SK-N-SH treated with all-trans-retinoic acid at 6 μM for 48 hours (cell line): Measurements from ENCODE around the gene RSAD1.

Experiments used
- ATAC-seq: fragments of 200-7000 bp; cut with Tn5 transposase; 3 replicates; pipeline ENCODE4 v1.9.1; 2020; ENCODE audit warnings: mild to moderate bottlenecking, moderate library complexity
- BACH2 ChIP-seq: fragments of 250-450 bp; sonication (Bioruptor Pico); IDR thresholded peaks from 2 replicates; pipeline ENCODE4 v1.9.0; 2021; ENCODE audit warnings: mild to moderate bottlenecking, borderline replicate concordance
- CREB5 ChIP-seq: fragments of 250-450 bp; sonication (Bioruptor Pico); IDR thresholded peaks from 2 replicates; pipeline ENCODE4 v1.5.1; 2020; ENCODE audit warnings: low read depth, mild to moderate bottlenecking, moderate library complexity
- CSDC2 ChIP-seq: fragments of 250-450 bp; sonication (Bioruptor Pico); IDR thresholded peaks from 2 replicates; pipeline ENCODE4 v1.5.0; 2020; ENCODE audit warnings: mild to moderate bottlenecking, moderate library complexity
- GLIS3 ChIP-seq: fragments of 250-450 bp; sonication (Bioruptor Pico); IDR thresholded peaks from 2 replicates; pipeline ENCODE4 v1.5.0; 2020; ENCODE audit warnings: mild to moderate bottlenecking, moderate library complexity
- ISL1 ChIP-seq: fragments of 250-450 bp; sonication (Bioruptor Pico); IDR thresholded peaks from 2 replicates; pipeline ENCODE4 v2.1.2; 2022; ENCODE audit warnings: mild to moderate bottlenecking, moderate library complexity
- OSR1 ChIP-seq: fragments of 250-450 bp; sonication (Bioruptor Pico); IDR thresholded peaks from 2 replicates; pipeline ENCODE4 v1.8.0; 2022; ENCODE audit warnings: moderate library complexity, mild to moderate bottlenecking, inconsistent platforms
- PPARA ChIP-seq: fragments of 250-450 bp; sonication (Bioruptor Pico); IDR thresholded peaks from 2 replicates; pipeline ENCODE4 v1.5.0; 2020; ENCODE audit warnings: mild to moderate bottlenecking, borderline replicate concordance
- RARB ChIP-seq: fragments of 250-450 bp; sonication (Bioruptor Pico); IDR thresholded peaks from 2 replicates; pipeline ENCODE4 v1.8.0; 2021; ENCODE audit warnings: mild to moderate bottlenecking, moderate library complexity
- SNAI2 ChIP-seq: fragments of 250-450 bp; sonication (Bioruptor Pico); IDR thresholded peaks from 2 replicates; pipeline ENCODE4 v1.5.0; 2020; ENCODE audit warnings: mild to moderate bottlenecking, moderate library complexity
- TCF4 ChIP-seq: fragments of 250-450 bp; sonication (Bioruptor Pico); IDR thresholded peaks from 2 replicates; pipeline ENCODE4 v1.8.0; 2021; ENCODE audit warnings: mild to moderate bottlenecking, moderate library complexity, borderline replicate concordance
- TSHZ2 ChIP-seq: fragments of 250-450 bp; sonication (Bioruptor Pico); IDR thresholded peaks from 2 replicates; pipeline ENCODE4 v1.5.0; 2020; ENCODE audit warnings: mild to moderate bottlenecking, moderate library complexity
- ZC3H10 ChIP-seq: fragments of 250-450 bp; sonication (Bioruptor Pico); IDR thresholded peaks from 2 replicates; pipeline ENCODE4 v1.5.1; 2021; ENCODE audit warnings: mild to moderate bottlenecking, moderate library complexity
- ZFP3 ChIP-seq: fragments of 250-450 bp; sonication (Bioruptor Pico); IDR thresholded peaks from 2 replicates; pipeline ENCODE4 v1.5.0; 2020; ENCODE audit warnings: mild to moderate bottlenecking, moderate library complexity
- ZFP30 ChIP-seq: fragments of 450-650 bp; formaldehyde crosslinking; IDR thresholded peaks from 2 replicates; pipeline ENCODE4 v1.5.0; 2022; ENCODE audit warnings: mild to moderate bottlenecking, moderate library complexity
- ZNF565 ChIP-seq: fragments of 450-650 bp; formaldehyde crosslinking; conservative IDR thresholded peaks from 2 replicates; pipeline ENCODE4 v1.5.0; 2020; ENCODE audit warnings: low read depth, mild to moderate bottlenecking, moderate library complexity
- ZNF70 ChIP-seq: fragments of 450-650 bp; formaldehyde crosslinking; IDR thresholded peaks from 2 replicates; pipeline ENCODE4 v1.5.0; 2020; ENCODE audit warnings: mild to moderate bottlenecking, moderate library complexity
- ZNF8 ChIP-seq: fragments of 450-650 bp; formaldehyde crosslinking; IDR thresholded peaks from 2 replicates; pipeline ENCODE4 v1.5.0; 2020; ENCODE audit warnings: mild to moderate bottlenecking, moderate library complexity
- TF ChIP-seq, protein P1 (sequence below): fragments of 250-450 bp; sonication (Bioruptor Pico); IDR thresholded peaks from 2 replicates; pipeline ENCODE4 v1.8.0; 2021; ENCODE audit warnings: low read depth, mild to moderate bottlenecking, moderate library complexity, borderline replicate concordance
- TF ChIP-seq, protein P2 (sequence below): fragments of 250-450 bp; sonication (Bioruptor Pico); IDR thresholded peaks from 2 replicates; pipeline ENCODE4 v1.5.1; 2021; ENCODE audit warnings: mild to moderate bottlenecking, moderate library complexity

The RSAD1 gene

DNA sequence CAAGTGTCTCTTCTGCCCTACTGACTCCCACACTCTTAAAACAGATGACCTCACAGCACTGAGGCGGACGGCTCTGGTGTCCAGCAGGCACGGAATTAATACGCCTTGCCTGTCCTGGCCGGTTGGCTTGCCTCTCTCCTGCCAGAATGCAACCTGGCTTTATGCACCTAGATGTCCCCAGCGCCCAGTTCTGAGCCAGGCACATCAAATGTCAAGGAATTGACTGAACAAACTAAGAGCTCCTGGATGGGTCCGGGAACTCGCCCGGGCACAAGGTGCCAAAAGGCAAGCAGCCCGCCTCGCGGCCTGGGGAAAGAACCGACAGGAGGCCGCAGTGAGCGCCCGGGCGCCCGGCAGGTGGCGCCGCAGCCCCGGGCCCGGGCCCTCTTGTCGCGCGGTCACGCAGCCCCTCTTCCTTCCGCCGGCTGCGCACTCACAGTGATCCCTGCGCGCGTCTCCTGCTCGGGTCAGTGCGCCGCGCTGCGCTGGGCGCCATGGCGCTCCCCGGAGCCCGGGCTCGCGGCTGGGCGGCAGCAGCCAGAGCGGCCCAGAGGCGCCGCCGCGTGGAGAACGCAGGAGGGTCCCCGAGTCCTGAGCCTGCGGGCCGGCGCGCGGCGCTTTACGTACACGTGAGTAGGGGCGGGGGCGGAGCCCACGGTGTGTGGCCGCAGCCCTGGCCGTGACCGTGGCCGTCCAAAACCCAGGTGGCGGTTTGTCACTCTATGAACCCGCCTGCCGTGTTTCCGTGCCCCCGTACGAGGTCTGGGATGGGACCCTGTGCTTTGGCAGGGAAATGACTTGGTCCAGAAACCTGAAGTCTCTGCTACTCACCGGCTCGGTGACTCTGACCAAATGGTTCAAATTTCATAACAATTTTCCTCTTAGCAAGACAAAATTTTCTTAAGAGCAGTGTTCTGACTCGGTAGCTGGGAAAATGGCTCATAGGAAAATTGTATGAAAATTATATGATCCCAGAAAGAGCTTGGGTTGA is at the start of gene RSAD1:
TSS of gene RSAD1 (plus strand) at position 470 of the 991 bp plus-strand sequence. CDS start at position 495, 25 bp downstream.
- TF ChIP-seq ZFP3: peak; percentile 84; the same call in 1 of the 2 replicates
- TF ChIP-seq TSHZ2 (CRISPR knock-in tag): peak; percentile 93; the same call in 1 of the 2 replicates
- no peak for TF ChIP-seq OSR1 (CRISPR knock-in tag)
- 0 out of 2 replicates have a peak, but pooled peaks have one; percentile 23 for TF ChIP-seq ZFP30
- peak; percentile 91; the same call in 1 of the 2 replicates for TF ChIP-seq CSDC2 (CRISPR knock-in tag)
- peak; percentile 73; the same call in 1 of the 2 replicates for TF ChIP-seq SNAI2 (CRISPR knock-in tag)
- peak; percentile 45; the same call in 1 of the 2 replicates for TF ChIP-seq ZC3H10 (CRISPR knock-in tag)
- peak; percentile 68; the same call in 1 of the 2 replicates for TF ChIP-seq GLIS3 (CRISPR knock-in tag)
- TF ChIP-seq ZNF70 (CRISPR knock-in tag): no peak
- TF ChIP-seq ISL1 (CRISPR knock-in tag): no peak
- 0 out of 2 replicates have a peak, but pooled peaks have one; percentile 32 for TF ChIP-seq BACH2 (CRISPR knock-in tag)
- TF ChIP-seq PPARA (CRISPR knock-in tag): no peak
- TF ChIP-seq CREB5 (CRISPR knock-in tag): no peak
- TF ChIP-seq, all 23 proteins: peak for 8
- peak; percentile 88 for ATAC-seq

DNA sequence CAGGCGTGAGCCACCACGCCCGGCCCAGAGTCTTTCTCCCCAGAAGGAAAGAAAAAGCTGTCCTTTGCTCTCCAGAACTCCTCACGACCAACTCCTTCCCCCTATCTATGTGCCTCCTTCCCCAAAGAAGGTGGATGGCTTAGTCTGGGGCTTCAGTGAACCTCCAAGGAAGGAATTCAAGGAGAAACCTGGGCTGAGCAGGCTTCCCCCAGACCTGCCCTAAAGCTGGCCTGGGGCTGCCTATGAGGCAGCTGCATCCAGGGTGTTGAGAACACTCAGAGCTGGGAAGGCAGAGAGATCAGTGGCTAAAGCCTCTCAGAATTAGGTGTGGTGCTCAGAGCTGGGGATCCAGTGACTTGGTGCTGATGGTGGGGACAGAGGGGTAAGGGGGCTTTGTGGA is 48.9 kb upstream of the RSAD1 start:
- ATAC-seq: no peak
- TF ChIP-seq TSHZ2 (CRISPR knock-in tag) (no peak), ZNF8 (CRISPR knock-in tag) (no peak), GLIS3 (CRISPR knock-in tag) (no peak), ZNF565 (CRISPR knock-in tag) (no peak), PPARA (CRISPR knock-in tag) (no peak), CREB5 (CRISPR knock-in tag) (no peak), TCF4 (CRISPR knock-in tag) (no peak), ZFP30 (no peak), RARB (CRISPR knock-in tag) (no peak), ISL1 (CRISPR knock-in tag) (no peak)
- TF ChIP-seq, protein P1, sequence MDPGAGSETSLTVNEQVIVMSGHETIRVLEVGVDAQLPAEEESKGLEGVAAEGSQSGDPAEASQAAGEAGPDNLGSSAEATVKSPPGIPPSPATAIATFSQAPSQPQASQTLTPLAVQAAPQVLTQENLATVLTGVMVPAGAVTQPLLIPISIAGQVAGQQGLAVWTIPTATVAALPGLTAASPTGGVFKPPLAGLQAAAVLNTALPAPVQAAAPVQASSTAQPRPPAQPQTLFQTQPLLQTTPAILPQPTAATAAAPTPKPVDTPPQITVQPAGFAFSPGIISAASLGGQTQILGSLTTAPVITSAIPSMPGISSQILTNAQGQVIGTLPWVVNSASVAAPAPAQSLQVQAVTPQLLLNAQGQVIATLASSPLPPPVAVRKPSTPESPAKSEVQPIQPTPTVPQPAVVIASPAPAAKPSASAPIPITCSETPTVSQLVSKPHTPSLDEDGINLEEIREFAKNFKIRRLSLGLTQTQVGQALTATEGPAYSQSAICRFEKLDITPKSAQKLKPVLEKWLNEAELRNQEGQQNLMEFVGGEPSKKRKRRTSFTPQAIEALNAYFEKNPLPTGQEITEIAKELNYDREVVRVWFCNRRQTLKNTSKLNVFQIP (CRISPR knock-in tag): no peak
- TF ChIP-seq, protein P2, sequence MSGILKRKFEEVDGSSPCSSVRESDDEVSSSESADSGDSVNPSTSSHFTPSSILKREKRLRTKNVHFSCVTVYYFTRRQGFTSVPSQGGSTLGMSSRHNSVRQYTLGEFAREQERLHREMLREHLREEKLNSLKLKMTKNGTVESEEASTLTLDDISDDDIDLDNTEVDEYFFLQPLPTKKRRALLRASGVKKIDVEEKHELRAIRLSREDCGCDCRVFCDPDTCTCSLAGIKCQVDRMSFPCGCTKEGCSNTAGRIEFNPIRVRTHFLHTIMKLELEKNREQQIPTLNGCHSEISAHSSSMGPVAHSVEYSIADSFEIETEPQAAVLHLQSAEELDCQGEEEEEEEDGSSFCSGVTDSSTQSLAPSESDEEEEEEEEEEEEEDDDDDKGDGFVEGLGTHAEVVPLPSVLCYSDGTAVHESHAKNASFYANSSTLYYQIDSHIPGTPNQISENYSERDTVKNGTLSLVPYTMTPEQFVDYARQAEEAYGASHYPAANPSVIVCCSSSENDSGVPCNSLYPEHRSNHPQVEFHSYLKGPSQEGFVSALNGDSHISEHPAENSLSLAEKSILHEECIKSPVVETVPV: no peak
